HG03039 (cell line): ENCODE data around the gene TCF3.

Source experiments
- ATAC-seq: cut with Tn5 transposase; IDR thresholded peaks from one replicate; pipeline ENCODE4 v1.9.1; 2021; ENCODE audit warnings: mild to moderate bottlenecking, moderate library complexity; ENCODE audit not compliant: unreplicated experiment

The TCF3 gene

DNA sequence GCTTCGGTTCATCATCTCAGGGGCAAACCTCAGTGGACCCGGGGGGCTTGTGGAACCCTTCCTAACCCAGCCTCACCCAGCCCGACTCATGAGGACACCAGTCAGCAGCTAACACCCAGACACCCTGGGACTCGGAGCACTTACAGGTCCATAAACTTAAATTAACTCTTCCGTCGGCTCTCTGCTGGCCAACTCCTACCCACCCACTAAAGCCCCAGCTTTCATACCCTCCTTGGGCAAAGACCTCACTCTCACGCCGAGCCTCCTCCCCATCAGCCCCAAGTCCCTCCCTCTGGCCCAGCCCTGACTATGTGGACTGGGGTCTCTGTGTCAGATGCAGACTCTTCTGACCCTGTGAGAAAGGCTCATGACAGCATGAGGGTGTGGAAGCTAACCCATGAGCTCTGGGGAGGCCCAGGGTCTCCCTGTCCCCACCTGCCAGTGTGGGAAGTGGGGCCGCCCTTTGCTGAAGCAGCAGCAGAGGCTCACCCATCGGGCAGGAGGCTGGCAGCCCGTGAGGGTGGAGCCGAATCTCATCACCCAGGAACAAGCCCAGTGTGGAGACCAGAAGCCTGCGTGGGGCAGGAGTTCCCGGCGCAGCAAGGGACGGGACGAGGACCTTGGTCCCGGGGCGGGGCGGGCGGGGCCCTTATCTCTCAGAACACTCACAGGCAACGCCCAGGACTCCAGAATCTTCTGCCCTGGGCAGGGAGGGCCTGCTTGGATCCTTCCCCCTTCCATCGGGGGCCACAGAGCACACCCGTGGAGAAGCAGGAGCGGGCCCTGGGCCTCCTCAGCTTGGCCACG, 19.8 kb downstream of the TCF3 start:
- ATAC-seq = no peak

DNA sequence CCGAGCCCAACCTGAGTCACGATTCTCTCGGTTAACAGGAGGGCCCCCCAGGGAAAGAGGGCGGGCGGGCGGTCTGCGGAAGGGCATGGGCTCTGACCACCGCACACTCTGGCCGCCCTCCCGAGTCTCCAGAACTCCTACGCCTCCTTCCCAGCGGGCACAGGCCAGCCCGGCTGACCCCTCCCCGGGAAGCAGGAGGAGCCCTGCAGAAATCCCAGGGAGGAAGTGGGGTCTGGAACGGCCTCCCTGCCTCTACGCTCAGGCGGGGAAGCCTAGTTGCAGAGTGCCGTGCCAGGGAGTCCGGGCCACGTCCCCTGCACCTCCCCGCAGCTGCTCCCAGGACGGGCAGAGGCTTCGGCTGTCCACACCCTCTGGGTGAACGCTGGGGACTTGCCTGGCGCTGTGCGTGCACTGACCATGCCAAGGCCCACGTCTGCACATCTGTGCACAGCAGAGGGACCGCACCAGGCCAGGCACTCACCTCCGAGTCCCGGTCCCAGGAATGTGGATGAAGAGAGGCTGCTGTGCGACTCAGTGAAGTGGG, 20.8 kb downstream of the TCF3 start:
- no peak for ATAC-seq

DNA sequence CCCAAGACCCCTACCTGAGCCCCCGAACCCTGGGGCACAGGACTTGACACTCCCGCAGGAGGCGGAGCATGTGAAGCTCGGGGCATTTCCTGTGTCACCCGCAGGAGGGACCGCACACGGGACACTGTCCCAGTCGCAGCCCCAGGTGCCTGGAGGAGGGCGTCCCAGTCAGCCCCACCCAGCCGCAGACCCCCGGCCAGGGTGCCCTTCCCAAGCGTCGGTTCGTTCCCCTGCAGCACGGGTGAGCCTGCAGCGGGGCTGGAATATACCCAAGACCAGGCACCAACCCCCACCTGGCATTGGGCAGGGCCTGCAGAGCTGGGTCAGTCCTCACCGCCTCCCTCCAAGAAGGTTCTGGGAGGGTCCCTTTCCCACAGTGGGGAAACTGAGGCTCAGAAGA, 21.6 kb downstream of the TCF3 start:
- ATAC-seq = no peak

DNA sequence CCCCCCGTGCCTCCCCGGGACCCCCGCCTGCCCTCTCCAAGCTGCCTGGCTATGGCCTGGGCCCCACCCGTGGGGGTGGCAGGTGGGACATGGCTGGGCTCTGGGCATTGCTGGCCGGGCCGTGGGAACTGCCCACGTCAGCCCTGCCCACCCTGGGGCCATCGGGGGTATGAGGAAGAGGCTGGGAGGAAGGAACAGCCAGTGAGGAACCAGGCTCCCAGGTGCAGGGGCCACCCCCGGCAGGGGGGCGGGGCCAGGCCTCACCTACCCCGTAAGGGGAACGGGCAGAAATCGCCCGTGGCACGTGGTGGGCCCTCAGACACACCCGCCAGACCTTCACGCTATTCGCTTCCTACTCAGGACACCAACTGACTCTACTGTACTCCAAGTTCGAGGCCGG, 22.4 kb downstream of the TCF3 start:
- ATAC-seq = no peak

DNA sequence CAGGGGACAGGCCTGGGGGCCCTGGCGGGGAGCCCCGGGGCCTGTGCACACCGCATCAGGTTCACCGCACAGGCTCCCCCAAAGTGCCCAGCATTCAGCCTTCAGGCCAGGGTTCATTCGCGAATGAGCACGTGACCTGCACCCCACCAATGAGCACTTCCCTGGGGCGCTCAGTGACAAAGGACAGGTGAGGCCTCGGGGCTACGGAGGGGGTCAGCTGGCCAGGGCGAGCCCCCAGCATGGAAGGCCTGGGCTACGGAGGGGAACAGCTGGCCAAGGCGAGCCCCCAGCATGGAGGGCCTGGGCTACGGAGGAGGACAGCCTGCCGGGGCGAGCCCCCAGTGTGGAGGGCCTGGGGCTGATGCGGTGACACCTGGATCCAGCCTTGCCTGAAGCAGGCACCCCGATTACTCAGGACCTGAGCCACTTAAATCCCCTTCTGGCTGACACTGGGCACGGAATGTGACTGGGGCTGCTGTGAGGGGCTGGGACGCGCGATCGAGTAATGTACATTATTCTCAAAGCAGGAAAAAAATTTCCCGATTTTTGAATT, 23.1 kb downstream of the TCF3 start:
- no peak for ATAC-seq

DNA sequence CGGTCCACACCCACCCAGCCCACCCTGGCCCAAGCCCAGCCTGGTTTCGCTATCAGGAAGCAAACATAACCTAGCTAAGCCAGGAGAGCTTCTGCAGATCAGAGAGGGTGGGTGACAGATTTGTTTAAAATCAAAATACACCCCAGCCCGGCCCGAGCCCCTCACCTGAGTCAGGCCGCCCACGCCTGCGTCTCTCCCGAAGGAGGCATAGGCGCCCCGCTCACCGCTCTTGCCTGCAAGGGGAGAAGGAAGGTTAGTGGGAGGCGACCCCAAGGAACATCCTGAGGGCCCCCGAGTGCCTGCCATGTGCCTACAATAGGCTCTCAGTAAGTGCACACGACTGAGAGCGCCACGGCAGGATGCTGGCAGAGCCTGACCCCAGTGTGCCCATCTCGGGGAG, 25.2 kb downstream of the TCF3 start:
- ATAC-seq = no peak

DNA sequence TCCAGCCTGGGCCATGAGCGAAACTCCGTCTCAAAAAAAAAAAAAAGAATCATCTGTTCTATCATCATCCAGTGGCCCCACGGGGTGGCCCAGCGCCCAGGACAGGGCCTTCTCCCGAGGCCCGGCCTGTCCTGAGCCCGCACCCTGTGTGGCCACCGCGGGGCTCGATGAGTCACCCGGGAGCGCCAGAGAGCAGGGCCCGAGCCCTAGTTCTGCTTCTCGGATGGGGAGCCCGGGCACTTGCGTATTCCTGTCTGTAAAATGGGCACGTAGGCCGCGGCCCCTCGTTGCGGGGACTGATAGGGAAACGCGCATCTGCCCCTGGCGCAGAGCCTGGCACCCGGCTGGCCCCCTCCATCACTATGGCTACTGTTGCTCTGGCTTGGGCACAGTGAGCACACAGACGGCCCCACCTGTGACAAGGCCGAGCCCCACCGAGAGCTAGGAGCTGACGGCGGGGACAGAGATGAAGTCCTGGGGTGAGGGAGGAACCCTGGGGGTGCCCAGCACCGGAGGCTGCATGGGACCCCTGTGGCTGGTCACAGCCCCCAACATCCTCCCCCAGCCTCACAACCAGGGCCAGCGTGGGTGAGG, 25.9 kb downstream of the TCF3 start:
- no peak for ATAC-seq

DNA sequence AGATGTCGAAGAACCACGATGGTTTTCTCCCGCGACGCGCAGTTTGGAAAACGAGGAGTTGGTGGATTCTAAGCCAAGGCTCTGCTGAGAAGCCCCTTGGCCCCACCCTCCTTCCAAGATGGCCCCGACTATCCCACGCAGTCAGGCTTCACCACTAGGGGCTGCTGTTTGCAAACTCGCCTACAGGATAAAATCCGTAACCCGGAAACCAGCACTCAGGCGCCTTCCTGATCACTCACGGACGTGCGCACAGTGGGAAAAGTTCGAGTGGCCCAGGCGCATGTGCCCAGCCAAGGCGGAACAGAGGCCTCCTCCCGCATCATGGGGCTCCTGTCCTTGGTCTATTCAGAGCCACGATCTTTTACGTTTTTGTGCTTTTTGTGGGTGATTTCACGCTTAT, 28.0 kb downstream of the TCF3 start:
- ATAC-seq = no peak

DNA sequence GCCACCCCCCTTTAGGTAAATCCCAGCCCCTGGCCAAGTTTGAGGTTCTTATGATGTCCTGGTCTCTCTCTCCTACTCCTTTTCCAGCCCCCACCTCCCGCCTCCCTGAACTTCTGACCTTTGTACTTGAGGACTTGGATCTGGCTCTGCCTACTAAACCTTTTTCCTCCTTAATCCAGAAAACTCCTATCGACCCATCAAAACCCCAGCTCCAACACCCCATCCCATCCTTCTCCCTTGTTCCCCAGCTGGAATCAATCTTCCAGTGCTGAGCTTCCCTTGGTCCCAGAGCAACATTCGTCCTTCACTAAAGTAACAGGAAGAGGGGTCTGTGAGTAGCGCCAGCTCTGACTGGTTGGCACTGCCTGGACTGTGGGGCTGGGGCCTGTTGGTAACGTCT, 29.9 kb downstream of the TCF3 start:
- ATAC-seq = no peak

DNA sequence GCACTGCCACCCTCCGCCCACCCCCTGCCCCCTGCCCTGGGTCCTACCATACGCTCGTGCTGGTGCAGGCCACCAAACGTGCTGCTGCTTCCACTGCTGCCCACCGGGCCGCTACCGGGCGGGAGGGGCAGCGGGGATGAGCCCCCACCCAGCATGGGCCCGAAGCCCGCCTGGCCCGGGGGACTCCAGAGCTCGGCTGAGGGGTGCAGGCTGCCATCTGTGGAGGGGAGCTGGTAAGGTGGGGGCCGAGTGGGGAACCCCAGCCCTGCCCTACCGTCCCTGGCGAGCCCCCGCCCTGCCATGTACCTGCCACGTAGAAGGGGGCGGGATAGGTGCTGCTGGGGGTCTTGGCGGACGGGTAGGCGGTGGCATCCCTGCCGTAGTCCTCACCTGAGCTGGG, 30.4 kb downstream of the TCF3 start:
- ATAC-seq = no peak

DNA sequence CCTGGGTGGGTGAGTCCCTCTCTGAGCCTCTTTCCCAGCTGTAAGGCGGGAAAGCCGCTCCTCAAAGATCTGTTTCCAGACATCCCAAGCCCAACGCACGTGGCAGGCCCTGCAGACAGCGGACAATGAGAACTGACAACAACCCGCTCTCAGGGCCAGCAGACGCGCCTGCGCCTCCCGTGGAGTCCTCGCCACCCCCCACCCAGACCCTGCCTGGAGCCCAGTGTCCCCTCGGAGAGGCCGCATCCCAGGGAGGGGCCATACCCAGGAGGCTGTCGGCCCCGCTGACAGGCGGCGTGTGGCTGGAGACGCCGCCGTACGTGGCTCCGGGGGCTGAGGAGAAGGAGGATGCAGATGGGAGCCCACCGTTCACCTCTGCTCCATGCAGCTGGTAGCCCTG, 30.8 kb downstream of the TCF3 start:
- no peak for ATAC-seq

DNA sequence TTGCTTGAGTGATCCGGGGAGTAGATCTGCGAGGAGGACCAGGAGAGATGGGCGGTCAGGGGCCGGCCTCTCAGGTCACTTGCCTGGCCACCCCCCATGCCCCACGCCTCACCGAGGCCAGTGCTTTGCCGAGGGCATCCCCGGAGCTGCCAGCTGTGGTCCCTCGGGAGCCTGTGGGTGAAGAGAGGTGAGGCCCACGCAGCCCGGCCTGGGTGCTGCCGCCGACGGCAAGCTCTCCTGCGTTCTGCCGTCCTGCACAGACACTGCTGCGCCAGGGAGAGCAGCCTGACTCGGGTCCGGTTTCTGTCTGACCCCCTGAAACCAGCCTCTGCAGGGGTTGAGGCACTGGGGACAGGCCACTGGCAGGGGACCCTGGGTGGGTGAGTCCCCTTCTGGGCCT, 31.4 kb downstream of the TCF3 start:
- no peak for ATAC-seq

DNA sequence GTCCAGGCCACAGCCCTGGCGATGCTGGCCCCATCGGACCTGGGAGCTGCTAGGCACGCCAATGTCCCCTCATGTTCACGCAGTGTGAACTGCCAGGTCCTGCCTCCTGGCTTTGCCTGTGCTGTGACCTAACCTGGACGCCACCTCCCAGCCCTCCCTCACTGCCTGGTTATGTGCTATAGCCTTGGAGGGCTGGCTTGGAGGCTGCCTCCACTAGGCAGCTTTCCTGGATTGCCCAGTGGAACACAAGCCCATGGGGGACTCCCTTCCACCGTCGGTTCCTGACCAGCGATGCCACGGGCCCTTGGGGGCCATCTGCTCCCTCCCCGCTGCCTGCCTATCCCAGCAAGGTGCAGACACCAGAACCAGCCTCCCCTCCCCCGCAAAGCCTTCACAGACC, 31.9 kb downstream of the TCF3 start:
- ATAC-seq = no peak

DNA sequence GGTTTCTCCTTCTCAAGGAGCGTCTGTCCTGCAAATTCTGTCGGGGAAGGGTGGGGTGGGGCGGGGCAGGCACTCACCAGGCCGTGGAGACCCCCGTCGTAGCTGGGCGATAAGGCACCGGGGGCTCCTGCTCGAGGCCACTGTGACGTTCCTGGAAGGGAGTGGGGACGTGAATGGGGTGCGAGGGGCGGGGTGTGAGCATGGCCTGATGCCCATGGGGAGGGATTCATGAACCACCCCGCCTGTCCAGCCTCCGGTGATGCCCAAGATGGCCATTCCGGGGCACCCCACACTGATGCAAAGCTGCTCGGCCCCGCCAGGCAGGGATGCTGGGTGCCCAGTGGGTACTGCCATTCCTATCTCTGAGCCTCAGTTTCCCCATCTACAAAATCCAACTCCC, 32.7 kb downstream of the TCF3 start:
- no peak for ATAC-seq

DNA sequence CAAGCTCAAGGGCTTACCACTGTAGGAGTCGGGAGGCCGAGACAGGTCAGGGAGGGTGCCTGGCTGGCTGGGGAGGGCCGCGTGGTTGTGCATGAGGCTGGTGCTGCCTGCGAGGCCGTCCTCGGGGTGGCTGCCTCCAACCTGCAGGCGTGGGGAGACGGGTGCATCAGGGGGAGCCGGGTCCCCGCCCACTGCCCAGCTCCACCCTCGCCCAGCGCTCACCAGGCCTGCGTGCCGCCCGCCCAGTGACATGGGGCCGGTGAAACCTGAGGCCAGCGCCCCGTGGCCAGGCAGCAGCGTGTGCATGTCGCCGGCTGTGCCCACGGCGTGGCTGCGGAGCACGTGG, 33.3 kb downstream of the TCF3 start:
- ATAC-seq = no peak

DNA sequence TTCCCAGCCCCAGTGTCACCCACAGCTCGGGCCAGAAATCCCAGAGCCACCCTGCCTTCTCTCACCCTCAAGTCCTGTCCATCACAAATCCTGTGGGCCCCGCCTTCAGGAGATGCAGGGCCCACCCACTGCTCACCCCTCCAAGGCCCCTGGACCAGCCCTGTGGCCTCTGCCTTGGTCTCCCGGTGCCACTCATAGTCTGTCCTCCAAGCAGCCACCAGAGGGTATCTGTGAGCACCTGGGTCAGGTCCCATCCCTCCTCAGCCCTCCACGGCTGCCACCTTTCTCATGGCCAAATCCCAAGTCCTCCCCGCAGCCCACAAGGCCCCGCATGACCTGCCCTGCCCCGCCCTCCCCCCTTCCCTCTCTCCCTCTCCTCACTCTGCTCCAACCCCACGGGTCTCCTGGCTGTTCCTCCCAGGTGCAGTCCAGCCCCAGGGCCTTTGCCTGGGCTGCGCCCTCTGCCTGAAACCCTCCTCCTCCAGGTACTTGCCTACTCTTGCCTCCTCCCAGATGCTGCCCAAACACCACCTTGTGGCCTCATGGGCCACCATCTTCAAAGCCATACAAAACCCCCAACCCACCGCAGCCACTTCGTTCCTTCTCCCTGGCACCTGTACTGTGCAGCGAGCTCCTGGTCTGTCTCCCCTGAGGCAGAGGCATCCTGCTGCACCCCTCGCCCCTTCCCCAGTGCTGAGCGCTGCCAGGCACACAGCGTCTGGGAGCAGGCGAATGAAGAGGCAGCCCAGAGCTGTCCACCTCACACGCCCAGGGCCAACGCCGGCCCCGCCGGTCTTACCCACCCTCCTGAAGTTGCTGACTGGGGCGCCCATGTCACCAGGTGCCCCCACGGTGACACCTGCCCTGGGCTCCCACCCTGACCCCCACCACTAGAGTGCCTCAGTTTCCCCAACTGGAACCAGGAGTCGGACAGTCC, 34.0 kb downstream of the TCF3 start:
- ATAC-seq = no peak

DNA sequence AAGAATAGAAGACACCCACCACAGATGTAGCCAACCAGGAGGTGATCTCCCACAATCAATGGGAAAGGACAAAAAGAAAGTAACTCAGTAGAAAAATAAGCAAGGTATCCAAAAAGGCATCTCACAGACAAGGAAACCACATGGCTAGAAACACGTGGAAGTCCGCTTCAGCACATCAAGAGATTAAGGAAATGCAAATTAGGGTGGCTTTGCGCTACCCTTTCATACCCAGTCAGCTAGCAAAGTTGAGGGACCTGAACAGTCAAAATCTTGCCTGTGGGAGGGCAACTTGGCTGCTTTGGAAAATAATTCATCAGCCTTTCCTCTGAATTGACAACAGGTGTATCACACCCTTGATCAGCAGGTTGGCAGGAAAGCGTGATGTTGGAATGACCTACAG, 35.5 kb downstream of the TCF3 start:
- ATAC-seq = no peak

DNA sequence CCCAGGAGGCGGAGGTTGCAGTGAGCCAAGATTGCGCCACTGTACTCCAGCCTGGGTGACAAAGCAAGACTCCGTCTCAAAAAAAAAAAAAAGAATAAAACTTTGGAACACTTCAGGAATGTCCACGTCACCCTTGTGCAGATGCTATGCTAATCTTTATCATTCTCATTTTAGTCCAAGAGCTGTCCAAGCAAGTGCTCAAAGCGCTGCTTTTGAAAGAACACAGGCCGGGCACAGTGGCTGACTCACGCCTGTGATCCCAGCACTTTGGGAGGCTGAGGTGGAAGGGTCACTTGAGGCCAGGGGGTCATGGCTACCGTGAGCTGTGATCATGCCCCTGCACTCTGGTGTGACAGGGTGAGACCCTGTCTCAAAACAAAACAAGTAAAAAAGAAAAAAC, 36.0 kb downstream of the TCF3 start:
- no peak for ATAC-seq

DNA sequence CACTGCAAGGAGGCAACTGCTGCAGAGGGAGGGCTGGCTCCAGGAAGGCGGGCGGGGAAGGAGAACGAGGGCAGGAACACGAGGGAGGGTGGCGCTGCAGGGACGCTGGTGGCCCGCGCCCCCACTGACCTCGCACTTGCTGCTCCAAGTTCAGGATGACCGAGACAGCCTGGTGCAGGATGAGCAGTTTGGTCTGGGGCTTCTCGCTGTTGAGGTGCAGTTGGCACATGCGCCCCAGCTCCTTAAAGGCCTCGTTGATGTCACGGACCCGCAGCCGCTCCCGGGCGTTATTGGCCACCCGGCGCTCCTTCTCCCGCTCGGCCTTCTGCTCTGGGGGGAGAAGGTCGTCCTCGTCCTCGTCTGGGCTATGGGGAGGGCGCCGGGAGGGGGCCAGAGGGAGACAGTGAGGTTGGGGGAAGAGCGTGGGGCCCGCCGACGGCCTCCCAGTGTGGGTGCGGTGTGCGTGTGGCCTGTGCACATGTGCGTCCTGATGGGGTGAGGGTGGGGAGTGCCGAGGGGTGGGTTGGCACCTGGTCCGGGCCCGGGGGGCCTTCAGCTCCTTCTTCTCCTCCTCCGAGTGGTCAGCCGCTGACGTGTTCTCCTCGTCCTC, 37.2 kb downstream of the TCF3 start:
- no peak for ATAC-seq

DNA sequence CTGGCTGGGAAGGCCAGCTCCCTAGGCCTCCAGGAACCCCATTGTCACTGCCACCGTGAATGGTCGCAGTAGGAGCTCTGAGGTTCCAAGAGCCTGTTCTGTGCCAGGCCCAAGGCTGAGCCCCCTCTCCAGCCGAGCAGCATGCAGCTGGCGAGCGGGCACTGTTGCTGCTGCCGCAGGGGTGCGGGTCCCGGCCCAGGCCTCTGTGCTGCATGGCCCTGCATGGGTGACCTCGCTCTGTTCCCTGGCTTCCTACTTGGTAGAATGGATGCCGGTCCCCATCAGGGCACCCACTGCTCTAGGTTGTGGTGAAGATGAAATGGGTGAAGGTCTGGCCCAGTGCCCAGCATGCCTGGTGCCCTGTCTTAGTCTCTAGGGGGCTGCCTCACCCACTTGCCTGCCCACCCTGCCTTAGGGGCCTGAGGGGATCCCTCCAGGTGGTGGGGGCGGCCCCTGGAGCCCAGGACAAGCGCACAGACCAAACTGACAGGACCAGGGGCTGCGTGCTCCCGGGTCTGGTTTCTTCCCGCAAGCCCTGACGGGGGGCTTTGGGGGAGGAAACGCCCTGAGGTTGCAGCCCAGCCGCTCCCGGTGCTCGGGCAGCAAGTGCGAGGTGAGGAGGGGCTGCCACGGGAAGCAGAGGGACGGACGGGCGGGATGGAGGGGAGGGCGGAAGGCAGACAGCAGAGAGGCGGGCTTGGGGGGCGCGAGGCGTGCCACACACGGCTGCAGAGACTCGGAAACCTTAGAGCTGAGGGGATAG, 38.4 kb downstream of the TCF3 start:
- no peak for ATAC-seq
